ENCODE measurements around the gene C11orf91.
"Not testable (repeated sequence)": the region's sequence is repeated elsewhere in the genome, so short reads cannot be mapped to it uniquely, and the experiment has no call there.

GRCh38 chr11:33729072-33729664 is 28.5 kb upstream of the C11orf91 start:
- TF ChIP-seq CTCF (IDR thresholded peaks at IDR 0.05; ENCODE audit: insufficient read depth, low read length, poor library complexity, severe bottlenecking); EZH2phosphoT487 (conservative IDR thresholded peaks at IDR 0.05; ENCODE audit: low read length): not testable (repeated sequence)

Measured in SU-DHL-6 (cell line).